Nephron (organoid): ENCODE data around the gene LY6G6C.

ENCODE experiments used
- H3K27ac Mint-ChIP-seq, 3 experiments: 2 replicates each; pipeline ENCODE4 v1.8.0; 2020; ENCODE audit warnings: mixed read lengths in 3 of 3, mild to moderate bottlenecking in 2 of 3, moderate library complexity in 1 of 3
- H3K27me3 Mint-ChIP-seq: 2 replicates; pipeline ENCODE4 v1.8.0; 2021; ENCODE audit warnings: low read depth, mild to moderate bottlenecking, moderate library complexity, mixed read lengths
- H3K36me3 Mint-ChIP-seq: 2 replicates; pipeline ENCODE4 v1.8.0; 2020; ENCODE audit warnings: low read depth, mixed read lengths
- H3K4me1 Mint-ChIP-seq: 2 replicates; pipeline ENCODE4 v1.8.0; 2020; ENCODE audit warnings: mixed read lengths
- H3K4me3 Mint-ChIP-seq, 3 experiments: 2 replicates each; pipeline ENCODE4 v1.8.0; 2020; ENCODE audit warnings: mild to moderate bottlenecking in 3 of 3, mixed read lengths in 3 of 3, moderate library complexity in 2 of 3
- H3K9me3 Mint-ChIP-seq: 2 replicates; pipeline ENCODE4 v1.8.0; 2020; ENCODE audit warnings: mixed read lengths
- TF ChIP-seq, protein P1 (sequence below), 3 experiments: fragments of 200-600 bp; sonication (generic); IDR thresholded peaks; one replicate each; pipeline ENCODE4 v1.5.0; 2021; ENCODE audit warnings: antibody characterized with exemption in 3 of 3; ENCODE audit not compliant: unreplicated experiment in 3 of 3

The LY6G6C gene

DNA sequence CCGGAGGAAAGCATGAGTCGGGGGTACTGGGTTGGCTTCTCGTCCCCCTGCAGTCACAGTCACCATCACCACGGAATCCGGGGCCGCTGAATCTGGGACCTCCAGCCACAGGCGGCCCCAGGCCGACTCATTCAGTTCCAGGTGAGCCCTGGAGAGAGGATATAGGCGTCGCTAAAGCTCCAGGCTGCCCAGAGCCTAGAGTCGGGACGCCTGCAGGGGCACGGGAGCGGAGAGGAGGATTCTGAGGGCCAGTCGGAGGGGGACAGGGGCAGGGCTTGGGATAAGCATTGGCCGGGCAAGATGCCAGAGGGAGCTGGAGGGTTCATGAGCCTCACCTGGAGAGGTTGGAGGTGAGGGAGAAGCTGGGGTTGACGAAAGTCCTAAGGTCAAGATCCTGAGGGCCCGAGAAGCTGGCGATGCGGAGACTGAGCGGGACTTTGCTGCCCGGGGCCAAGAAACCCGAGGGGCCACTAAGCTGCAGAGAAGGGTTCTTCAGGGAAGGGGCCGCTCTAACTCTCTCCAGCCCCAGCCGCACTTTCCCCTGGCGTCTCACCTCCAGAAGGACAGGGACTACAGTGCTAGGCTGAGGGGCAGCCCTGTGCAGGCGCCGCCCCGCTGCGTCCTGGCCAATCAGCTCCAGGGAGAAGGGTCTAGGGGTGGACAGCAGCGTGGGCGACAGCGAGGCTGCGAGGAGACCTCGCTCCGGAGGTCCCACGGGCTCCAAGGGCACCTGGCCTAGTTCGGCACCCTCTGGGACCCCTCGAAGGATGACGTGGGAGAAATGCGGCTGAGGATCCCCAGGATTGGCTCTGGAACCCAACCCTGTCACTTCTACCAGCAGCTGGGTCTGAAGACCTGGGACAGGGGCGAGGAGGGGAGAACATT lies 44.6 kb upstream of the LY6G6C start:
- H3K9me3 Mint-ChIP-seq: no peaks in the 10 kb centered on the region
- H3K36me3 Mint-ChIP-seq: peaks cover 5% of the 10 kb centered on the region
- H3K27ac Mint-ChIP-seq: no peak overlapping the region
- no peaks in the 10 kb centered on the region for H3K27me3 Mint-ChIP-seq
- H3K4me1 Mint-ChIP-seq: peaks cover 15% of the 10 kb centered on the region
- TF ChIP-seq, protein P1, sequence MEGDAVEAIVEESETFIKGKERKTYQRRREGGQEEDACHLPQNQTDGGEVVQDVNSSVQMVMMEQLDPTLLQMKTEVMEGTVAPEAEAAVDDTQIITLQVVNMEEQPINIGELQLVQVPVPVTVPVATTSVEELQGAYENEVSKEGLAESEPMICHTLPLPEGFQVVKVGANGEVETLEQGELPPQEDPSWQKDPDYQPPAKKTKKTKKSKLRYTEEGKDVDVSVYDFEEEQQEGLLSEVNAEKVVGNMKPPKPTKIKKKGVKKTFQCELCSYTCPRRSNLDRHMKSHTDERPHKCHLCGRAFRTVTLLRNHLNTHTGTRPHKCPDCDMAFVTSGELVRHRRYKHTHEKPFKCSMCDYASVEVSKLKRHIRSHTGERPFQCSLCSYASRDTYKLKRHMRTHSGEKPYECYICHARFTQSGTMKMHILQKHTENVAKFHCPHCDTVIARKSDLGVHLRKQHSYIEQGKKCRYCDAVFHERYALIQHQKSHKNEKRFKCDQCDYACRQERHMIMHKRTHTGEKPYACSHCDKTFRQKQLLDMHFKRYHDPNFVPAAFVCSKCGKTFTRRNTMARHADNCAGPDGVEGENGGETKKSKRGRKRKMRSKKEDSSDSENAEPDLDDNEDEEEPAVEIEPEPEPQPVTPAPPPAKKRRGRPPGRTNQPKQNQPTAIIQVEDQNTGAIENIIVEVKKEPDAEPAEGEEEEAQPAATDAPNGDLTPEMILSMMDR (IDR thresholded peaks at IDR 0.05; ENCODE audit: unreplicated experiment in 3 of 3): no peak
- H3K4me3 Mint-ChIP-seq: peak overlapping the region in 1 of 3 experiments; percentile 40

DNA sequence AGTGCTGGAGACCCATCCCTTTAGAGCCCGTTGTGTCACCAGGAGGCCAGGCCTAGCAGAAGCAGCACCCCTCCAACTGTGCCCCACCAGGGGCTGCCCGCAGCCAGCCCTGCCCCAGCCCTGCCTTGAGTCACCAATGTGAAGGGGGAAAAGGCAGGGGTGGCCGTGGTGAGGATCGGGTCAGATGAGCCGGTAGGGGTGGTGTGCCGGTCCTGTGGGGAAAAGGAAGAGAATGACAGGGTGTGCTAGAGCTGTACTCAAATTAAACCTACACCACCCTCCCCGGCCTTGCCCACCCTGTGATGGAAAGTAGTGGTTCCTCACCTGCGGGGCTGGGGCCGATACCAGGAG lies 44.0 kb upstream of the LY6G6C start:
- Mint-ChIP-seq H3K4me1 (peaks cover 15% of the 10 kb centered on the region), H3K9me3 (no peaks in the 10 kb centered on the region), H3K4me3 (peak overlapping the region in 1 of 3 experiments; percentile 36)

DNA sequence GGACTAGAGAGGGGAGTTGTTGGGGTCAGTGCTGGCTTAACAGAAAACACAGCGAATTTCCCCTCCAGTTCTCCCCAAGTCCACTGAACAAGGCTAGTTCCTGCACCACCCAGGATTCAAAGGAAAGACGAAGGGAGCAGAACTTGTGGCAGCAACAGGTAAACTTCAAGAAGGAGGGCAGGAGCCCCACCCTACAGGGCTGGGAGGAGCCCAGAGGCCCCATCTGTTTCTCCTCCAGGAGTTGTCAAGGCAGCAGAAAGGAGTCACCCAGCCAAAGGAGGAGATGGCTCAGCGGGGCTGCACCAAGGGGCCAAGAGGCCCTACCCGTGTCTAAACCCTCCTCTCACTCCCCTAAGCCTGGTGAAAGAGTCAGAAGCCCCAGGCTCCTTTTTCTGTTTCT lies 42.7 kb upstream of the LY6G6C start:
- H3K4me3 Mint-ChIP-seq: no peak overlapping the region
- peaks cover 15% of the 10 kb centered on the region for H3K4me1 Mint-ChIP-seq
- H3K27me3 Mint-ChIP-seq: no peaks in the 10 kb centered on the region
- H3K36me3 Mint-ChIP-seq: peaks cover 16% of the 10 kb centered on the region
- TF ChIP-seq, protein P1 (IDR thresholded peaks at IDR 0.05; ENCODE audit: unreplicated experiment in 3 of 3): no peak
- no peaks in the 10 kb centered on the region for H3K9me3 Mint-ChIP-seq
- peak overlapping the region; percentile 76 to 90 (median 87) for H3K27ac Mint-ChIP-seq

More for the DNA sequence above, 44.0 kb upstream of the LY6G6C start:
- Mint-ChIP-seq H3K36me3 (peaks cover 10% of the 10 kb centered on the region), H3K27me3 (no peaks in the 10 kb centered on the region), H3K27ac (no peak overlapping the region)
- TF ChIP-seq, protein P1 (IDR thresholded peaks at IDR 0.05; ENCODE audit: unreplicated experiment in 3 of 3): no peak

DNA sequence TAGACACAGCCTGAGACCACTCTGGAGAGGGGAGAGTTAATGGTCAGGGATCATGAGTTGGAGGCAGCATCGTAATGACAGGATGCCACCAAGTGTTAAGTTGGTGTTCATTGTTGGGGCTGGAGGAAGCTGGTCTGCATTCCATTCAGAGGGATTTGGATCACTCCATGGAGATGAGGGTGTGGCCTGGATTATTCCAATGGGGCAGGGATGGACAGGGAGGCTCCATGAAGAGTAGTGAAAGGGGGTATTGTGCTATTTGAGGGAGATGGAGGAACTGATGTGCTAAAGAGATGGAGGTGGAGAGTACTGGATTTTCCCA lies 42.0 kb upstream of the LY6G6C start:
- H3K9me3 Mint-ChIP-seq: no peaks in the 10 kb centered on the region
- peak overlapping the region; percentile 76 to 90 (median 87) for H3K27ac Mint-ChIP-seq
- peaks cover 21% of the 10 kb centered on the region for H3K36me3 Mint-ChIP-seq
- peaks cover 15% of the 10 kb centered on the region for H3K4me1 Mint-ChIP-seq
- H3K4me3 Mint-ChIP-seq: peak overlapping the region in 2 of 3 experiments; percentile 22 to 32
- no peaks in the 10 kb centered on the region for H3K27me3 Mint-ChIP-seq
- TF ChIP-seq, protein P1 (IDR thresholded peaks at IDR 0.05; ENCODE audit: unreplicated experiment in 3 of 3): no peak

DNA sequence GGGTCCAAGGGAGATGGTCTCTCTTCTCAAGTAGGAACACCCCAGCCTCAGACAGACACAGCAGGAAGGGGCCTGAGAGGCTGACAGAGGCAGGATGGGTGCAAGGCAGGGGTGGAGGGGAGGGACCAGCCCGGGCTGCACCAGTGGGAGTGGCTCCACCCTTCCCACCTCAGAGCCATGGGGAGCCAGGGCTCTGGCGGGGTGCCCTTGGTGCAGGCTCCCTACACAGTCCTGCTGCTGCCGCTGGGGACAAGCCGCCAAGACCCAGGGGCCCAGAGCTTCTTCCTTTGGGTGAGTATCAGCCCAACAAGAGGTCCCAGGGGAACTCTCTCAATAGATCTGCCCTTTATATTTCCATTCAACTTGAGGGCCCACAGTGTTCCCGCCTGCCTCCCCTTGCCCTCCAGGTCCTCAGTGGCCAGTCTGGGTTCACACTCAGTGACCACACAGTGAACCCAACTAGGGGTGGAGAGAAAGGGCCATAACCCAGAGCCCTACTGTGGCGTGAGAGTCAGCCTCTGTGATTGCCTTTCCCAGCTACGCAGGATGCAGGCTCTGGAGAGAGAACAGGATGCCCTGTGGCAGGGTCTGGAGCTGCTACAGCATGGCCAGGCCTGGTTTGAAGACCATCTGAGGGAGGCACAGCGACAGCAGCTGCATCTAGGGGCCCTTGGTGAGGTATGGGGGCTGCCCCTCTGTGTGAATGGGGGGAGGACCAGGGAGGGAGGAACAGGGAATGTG lies 41.5 kb upstream of the LY6G6C start:
- no peaks in the 10 kb centered on the region for H3K9me3 Mint-ChIP-seq
- H3K4me1 Mint-ChIP-seq: peaks cover 15% of the 10 kb centered on the region
- peaks cover 21% of the 10 kb centered on the region for H3K36me3 Mint-ChIP-seq
- H3K4me3 Mint-ChIP-seq: peak overlapping the region in 2 of 3 experiments; percentile 22 to 32
- TF ChIP-seq, protein P1 (IDR thresholded peaks at IDR 0.05; ENCODE audit: unreplicated experiment in 3 of 3): no peak
- H3K27me3 Mint-ChIP-seq: no peaks in the 10 kb centered on the region
- peak overlapping the region; percentile 76 to 90 (median 87) for H3K27ac Mint-ChIP-seq
